Fibroblast of pulmonary artery (primary cell): ENCODE measurements around the gene BRF1.
"Not testable (repeated sequence)": the region's sequence is repeated elsewhere in the genome, so short reads cannot be mapped to it uniquely, and the experiment has no call there.

ENCODE experiments used
- DNase-seq: peaks from one replicate; pipeline ENCODE4 v3.0.0-alpha.2; 2010; ENCODE audit warnings: low read depth
- H3K4me3 ChIP-seq: replicated peaks from 2 replicates; pipeline ENCODE4 v1.5.1; 2011; ENCODE audit warnings: low read depth, mild to moderate bottlenecking, control low read depth, low read length, moderate library complexity
- TF ChIP-seq, protein P1 (sequence below): IDR thresholded peaks from 2 replicates; pipeline ENCODE4 v1.5.1; 2011; ENCODE audit warnings: mild to moderate bottlenecking, control low read depth, low read length, inconsistent platforms; ENCODE audit errors: missing control alignments

BRF1 gene

DNA sequence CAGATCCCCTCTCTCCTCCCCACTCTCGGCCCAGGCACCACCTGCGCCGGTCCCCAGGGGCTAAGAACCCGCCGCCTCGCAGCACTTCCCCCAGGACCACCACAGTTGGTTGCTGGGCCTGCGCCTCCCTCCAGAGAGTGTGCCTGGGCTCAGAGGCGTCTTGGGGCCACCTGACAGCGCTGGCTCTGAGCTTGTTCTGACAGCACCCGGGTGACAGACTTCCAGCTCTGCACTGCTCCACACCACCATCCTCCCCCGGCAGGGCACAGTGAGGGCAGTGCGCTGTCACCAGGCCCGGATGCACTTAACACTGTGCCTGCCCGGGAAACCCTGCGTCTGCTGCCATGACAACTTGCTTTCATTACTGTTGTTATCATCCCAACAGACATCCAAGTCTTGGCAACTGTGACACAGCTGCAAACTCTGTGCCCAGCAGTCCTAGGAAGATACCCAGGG is 6.6 kb downstream of the BRF1 start:
- TF ChIP-seq, protein P1, sequence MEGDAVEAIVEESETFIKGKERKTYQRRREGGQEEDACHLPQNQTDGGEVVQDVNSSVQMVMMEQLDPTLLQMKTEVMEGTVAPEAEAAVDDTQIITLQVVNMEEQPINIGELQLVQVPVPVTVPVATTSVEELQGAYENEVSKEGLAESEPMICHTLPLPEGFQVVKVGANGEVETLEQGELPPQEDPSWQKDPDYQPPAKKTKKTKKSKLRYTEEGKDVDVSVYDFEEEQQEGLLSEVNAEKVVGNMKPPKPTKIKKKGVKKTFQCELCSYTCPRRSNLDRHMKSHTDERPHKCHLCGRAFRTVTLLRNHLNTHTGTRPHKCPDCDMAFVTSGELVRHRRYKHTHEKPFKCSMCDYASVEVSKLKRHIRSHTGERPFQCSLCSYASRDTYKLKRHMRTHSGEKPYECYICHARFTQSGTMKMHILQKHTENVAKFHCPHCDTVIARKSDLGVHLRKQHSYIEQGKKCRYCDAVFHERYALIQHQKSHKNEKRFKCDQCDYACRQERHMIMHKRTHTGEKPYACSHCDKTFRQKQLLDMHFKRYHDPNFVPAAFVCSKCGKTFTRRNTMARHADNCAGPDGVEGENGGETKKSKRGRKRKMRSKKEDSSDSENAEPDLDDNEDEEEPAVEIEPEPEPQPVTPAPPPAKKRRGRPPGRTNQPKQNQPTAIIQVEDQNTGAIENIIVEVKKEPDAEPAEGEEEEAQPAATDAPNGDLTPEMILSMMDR: no peak
- peak; percentile 51 for DNase-seq
- no peak overlapping the region for H3K4me3 ChIP-seq

DNA sequence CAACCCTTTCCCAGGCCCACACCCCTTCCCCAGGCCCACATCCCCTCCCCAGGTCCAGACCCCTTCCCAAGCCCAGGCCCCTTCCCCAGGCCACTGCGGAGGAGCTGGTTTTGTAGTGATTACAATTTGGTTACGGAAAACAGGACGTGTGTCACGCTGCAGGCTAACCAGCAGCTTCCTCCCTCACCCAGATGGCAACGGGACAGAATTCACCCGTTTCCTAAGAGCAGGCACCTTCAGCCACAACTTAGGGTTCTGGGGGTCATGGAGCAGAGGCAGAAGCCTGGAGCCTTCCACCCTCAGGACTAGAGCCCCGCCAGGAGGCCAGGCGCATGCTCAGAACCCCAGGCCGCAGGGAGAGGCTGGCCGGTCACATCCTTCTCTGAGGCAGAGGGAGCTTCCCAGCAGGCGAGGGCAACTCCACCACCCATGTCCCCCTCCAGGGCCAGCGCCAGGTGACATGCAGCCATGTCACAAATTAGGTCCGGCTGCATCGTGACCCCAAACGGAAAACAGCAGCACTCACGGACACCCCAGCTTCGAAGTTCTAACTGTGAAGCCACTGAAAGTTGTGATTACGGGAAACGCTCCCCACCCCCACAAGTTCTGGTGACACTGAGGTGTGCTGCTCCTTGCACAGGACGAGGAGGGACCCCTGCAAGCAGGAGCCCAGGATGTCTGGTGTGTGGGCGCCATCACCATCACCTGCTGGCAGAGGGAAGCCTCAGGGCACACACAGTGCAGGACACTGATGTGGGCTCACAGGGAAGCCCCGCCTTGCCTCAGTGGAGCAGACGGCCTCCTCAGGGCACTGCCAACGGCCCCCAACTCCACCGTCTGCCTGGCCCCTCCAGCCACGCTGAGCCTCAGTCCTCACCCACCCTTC is 7.7 kb downstream of the BRF1 start:
- DNase-seq: no peak
- H3K4me3 ChIP-seq: no peak overlapping the region
- TF ChIP-seq, protein P1: no peak

DNA sequence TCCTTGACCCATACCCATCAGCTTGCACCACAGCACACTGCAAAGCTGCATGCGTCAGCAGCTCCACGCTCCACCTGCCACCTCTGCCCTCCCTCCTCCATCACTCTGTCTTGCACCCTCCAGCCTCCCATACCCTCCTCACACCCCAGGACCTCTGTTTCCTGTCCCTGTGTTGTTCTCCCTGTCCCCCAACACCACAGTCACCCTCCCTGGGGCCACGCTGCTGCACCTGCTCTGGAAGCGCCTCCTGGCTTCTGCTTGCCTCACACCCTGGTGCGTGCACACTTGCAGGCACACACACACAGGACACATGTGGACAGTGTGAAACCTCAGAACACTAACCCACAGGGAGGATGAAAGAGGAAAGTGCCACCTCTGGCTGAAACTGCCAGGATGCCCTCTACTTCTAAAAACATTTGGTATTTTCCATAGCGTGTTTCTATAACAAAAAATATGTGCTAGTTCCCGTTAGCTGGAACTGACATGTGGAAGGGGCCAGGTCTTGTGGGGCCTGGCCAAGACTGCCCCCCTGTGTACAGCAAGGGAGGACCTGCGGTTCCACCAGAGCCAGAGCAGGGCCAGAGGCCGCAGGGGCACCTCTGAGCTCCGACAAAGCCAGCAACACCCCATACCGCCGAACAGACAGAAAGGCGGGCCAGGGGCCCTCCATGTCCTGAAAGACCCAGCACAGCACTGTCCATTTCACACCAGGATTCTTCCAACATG is 10.0 kb downstream of the BRF1 start:
- no peak overlapping the region for H3K4me3 ChIP-seq
- no peak for DNase-seq
- TF ChIP-seq, protein P1: no peak

DNA sequence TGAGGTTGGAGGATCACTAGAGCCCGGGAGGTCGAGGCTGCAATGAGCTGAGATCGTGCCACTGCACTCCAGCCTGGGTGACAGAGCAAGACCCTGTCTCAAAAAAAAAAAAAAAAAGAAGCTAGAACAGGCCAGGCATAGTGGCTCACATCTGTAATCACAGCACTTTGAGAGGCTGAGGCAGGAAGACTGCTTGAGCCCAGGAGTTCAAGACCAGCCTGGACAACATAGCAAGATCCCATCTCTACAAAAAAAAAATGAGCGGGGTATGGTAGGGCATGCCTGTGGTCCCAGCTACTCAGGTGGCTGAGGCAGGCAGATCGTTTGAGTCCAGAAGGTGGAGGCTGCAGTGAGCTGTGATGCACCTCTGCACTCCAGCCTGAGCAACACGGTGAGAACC is 11.9 kb downstream of the BRF1 start:
- DNase-seq, H3K4me3 ChIP-seq: not testable (repeated sequence)

DNA sequence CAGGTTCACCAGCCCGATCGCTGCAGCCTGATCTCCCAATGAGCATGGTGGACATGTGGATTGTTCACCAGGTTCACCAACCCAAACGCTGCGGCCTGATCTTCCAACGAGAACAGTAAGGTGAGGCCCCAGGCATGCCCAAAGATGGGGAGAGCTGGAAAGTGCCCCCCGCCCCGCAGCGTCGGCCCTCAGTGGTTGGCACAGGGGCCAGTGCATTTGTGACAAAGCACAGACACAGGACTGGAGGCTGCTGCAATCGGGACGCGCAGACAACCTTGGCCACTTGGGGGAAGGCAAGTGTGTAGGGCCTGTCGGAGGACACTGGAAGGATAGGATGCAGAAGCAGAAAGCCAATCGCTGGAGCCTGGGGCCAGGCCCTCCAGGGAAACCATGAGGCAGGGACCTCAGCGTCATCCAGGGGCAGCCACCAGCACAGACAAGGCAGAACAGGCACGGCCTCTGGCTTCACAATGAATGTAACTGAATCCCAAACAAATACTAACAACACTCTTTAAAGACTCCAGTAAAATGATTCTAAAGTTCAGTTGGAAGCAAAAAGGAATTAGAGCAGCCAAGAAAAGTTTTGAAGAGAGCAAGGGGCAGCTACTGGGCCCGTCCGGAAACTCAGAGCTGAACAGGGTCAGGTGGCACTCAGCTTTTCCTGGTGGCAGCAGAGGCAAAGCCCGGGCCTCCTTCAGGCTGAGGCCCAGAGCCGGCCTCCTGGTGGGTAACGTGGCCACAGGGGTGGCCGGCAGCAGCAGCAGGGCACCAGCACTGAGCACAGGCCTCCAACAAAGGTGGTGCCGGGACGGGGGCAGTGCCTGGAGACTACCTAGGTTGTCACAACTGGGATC is 13.3 kb downstream of the BRF1 start:
- TF ChIP-seq, protein P1: no peak
- no peak for DNase-seq

DNA sequence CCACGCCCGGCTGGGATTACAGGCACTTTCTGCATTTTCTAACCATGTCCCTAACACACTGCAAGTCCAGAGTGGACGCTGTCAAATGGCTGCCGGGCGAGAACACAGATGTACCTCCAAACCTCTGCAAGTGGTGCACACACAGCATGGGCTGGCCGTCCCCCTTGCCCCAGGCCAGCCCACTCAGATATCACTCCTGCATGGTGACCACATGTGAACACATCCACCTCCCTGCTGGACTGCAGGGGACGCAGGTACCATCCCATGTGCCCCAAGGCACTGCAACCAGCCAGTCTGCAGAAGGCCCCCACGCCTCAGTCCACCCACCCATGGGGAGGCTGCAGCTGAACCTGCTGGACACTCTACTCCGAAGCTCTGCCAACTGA is 14.0 kb downstream of the BRF1 start:
- H3K4me3 ChIP-seq: no peak overlapping the region
- TF ChIP-seq, protein P1: no peak
- DNase-seq: no peak

More for the DNA sequence above, 13.3 kb downstream of the BRF1 start:
- H3K4me3 ChIP-seq: no peak overlapping the region

DNA sequence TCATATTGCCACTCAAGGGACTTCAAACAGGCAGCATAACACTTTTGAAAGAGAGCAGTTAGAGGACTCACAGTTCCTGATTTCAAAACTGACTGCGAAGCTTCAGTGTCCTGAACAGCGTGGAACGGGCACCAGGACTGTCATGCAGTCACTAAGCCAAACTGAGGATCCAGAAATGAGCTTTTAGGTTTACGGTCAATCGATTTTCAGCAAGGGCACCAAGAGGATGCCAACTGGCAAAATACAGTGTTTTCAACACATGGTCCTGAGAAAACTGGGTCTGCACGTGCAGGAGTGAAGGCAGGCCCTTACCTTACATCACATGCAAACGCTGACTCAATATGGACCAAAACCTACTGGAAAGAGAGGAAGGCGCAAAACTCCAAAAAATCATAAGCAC is 15.6 kb downstream of the BRF1 start:
- no peak for DNase-seq
- H3K4me3 ChIP-seq: no peak overlapping the region
- TF ChIP-seq, protein P1: no peak
